SH-SY5Y (cell line): ENCODE results near the gene PPP2R2B.

Experiments used
- GATA2 ChIP-seq: IDR thresholded peaks from 2 replicates; pipeline ENCODE4 v1.6.1; 2011; ENCODE audit warnings: mild to moderate bottlenecking, low read depth, low read length
- GATA3 ChIP-seq: IDR thresholded peaks from 2 replicates; pipeline ENCODE4 v1.6.1; 2011; ENCODE audit warnings: low read depth, mild to moderate bottlenecking, low read length, moderate library complexity

The PPP2R2B gene

GRCh38 chr5:146767534-146767933, 111.0 kb downstream of the PPP2R2B start:
- TF ChIP-seq GATA2 (no peak), GATA3 (no peak)

GRCh38 chr5:146766013-146766412, 112.5 kb downstream of the PPP2R2B start:
- TF ChIP-seq GATA3, result no peak
- TF ChIP-seq GATA2, result no peak

- no peak for TF ChIP-seq GATA2
- TF ChIP-seq GATA3, result no peak
These were observed 113.3 kb downstream of the PPP2R2B start for GRCh38 chr5:146765089-146765832.

GRCh38 chr5:146762830-146763229, 115.7 kb downstream of the PPP2R2B start:
- TF ChIP-seq GATA2 (peak; percentile 50; the same call in 1 of the 2 replicates), GATA3 (peak; percentile 18; the same call in 1 of the 2 replicates)

DNA sequence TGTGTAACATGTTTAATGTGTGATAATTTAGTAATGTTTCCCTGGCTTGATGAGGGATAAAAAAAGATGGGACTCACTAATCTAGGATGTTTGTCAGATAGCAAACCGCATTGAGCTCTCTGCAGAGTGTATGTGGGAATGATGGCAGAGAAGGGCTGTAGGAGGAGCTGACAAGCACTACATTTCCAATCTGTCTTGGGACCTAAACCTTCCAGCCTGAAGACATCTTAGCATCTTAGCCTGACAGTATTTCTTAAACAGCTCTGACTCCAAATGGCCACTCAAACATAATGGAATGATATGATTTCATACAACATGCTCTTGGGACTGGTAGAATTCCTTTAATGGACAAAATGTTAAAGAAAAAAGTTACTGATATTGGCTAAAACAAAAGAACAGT, 116.7 kb downstream of the PPP2R2B start:
- TF ChIP-seq GATA3 (no peak), GATA2 (no peak)

DNA sequence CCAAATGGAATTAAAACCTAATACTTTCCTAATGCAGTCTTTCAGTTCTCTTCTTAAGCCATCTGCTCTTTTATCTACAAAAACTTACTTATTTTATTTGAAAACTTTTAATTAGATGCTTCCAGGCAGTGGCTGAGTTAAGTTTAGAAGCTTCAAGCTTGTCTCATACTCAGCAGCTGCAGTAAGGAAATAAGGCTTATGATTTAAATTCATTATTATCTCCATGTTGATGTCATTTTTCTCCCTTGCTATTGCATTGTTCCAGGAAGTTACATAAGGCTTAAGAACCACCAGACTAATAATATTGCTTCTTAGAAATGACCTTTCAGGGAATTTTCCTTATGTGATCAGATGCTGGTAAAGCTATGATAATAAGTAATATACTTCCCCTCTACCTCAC, 119.6 kb downstream of the PPP2R2B start:
- no peak for TF ChIP-seq GATA2
- TF ChIP-seq GATA3, result no peak

- no peak for TF ChIP-seq GATA2
- TF ChIP-seq GATA3, result no peak
These were observed 120.5 kb downstream of the PPP2R2B start for GRCh38 chr5:146758076-146758475.

DNA sequence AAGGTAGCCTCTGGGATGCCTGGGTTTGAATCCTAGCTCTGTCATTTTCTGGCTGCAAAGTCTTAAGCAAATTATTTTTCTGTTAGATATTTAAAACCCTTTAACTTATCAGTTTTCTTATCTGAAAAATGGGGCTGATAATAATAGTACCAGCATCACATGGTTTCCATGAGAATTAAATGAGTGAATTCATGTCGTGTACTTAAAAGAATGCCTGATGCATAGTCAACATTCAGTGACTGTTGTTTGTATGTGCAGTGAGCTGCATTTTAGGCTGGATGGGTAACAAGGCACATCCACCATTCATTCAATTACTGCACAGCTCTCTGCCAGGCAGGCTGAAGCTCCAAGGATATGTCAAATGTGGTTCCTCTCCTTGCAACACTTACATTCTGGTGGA, 122.0 kb downstream of the PPP2R2B start:
- no peak for TF ChIP-seq GATA3
- TF ChIP-seq GATA2, result no peak

DNA sequence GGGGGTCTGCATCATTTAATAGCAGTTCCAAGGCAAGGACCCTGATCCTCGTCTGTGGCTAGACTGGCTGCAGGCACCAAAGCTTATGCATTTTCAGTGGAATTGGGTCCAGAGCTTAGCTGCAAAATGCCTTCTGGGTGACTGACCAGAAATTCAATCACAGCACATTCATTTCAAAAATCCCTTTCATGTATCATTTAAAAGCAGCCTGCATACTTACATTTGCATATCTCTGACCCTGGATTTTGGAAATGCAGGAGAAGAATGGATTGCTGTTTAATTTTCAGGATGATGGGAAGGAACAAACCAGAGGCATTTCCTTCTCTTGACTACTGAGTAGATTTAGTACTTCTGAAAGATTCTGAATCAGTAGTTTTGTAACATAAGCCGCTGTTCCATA, 122.8 kb downstream of the PPP2R2B start:
- TF ChIP-seq GATA2 (no peak), GATA3 (no peak)

GRCh38 chr5:146754621-146755020, 123.9 kb downstream of the PPP2R2B start:
- TF ChIP-seq GATA3 (no peak), GATA2 (no peak)

GRCh38 chr5:146753641-146754040, 124.9 kb downstream of the PPP2R2B start:
- TF ChIP-seq GATA2, result no peak
- no peak for TF ChIP-seq GATA3

DNA sequence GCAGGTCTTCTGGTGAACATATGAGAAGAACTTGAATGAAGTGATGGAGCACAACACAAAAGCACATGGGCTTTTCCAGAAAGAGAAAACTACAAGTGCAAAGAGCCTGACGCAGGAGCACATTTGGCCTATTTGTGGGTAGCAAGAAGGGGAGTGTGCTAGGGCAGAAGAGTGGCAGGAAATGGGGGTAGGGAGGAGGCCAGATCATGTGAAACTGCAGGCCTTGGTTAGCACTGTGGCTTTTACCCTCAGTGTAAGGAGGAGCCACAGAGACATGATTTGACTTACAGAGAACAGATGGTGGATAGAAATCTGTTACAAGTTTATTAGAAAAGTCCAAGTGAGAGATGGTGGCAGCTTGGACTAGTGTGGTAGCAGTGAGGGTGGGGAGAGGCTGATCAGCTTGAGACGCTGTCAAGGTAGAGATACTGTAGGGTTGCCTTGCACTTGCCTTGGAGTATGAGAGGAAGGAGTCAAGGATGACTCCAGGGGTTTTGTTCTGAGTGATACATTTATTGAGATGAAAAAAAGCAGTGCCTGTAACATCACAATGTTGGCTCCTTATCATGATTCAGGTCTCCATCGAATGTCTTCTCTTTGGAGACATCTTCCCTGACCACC, 126.7 kb downstream of the PPP2R2B start:
- TF ChIP-seq GATA3 (no peak), GATA2 (no peak)

DNA sequence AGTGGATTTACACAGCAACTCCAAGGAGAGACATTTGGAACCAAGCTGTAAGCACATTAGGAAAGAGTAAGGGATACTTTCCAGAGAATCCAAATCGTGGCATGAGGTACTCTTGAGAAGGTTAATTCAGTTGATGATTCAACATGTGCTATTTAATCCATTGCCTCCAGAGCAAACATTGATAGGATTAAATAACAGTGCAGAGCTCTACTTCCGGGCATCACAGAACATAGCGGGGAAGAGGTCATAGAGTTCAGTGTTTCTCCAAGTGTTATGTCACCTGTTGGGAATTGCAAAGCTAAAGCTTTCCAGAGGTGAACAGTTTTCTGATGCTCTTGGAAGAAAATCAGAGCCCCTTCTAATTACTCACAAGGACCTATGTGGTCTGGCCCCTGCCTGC, 127.5 kb downstream of the PPP2R2B start:
- no peak for TF ChIP-seq GATA2

DNA sequence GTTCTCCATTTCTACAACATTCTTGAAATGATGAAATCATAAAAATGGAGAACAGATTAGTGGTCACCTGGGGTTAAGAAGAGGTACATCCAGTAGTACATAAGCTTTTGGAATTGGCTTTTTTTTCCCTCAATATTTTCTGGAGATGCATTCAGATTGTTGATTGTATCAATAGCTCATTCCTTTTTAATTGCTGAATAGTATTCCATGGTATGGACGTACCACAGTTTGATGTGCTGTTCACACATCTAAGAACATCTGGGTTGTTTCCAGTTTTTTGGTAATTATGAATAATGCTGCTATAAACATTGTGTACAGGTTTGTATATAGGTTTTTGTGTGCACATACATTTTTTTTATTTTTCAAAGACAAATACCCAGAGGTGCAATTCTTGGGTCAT, 130.0 kb downstream of the PPP2R2B start:
- no peak for TF ChIP-seq GATA3
- TF ChIP-seq GATA2, result no peak

GRCh38 chr5:146745931-146746577, 132.5 kb downstream of the PPP2R2B start:
- TF ChIP-seq GATA2, result no peak
- no peak for TF ChIP-seq GATA3
